GM23338 (cell line): Measurements from ENCODE around the gene RELB. TPM values are rescaled to one million over a fixed set of nuclear protein-coding genes. Genes with fewer than 3 reads are reported as not detected.
A peak's percentile ranks its signal among the peaks of the same experiment; 100 is the strongest.

ENCODE experiments used
- ATAC-seq: fragments of 200-7000 bp; cut with Tn5 transposase; 3 replicates; pipeline ENCODE4 v1.9.1; 2020
- DNase-seq: peaks from one replicate; pipeline ENCODE4 v3.0.0-alpha.2; 2015; ENCODE audit warnings: low spot score
- H2AFZ ChIP-seq: fragments of 200-600 bp; sonication (generic); 2 replicates; pipeline ENCODE4 v1.8.0; 2016; ENCODE audit warnings: antibody characterized with exemption, mild to moderate bottlenecking, moderate library complexity
- H3F3A ChIP-seq: fragments of 200-600 bp; sonication (generic); replicated peaks from 2 replicates; pipeline ENCODE4 v1.8.0; 2017; ENCODE audit warnings: antibody characterized with exemption, mixed run types, low read depth
- H3K27ac ChIP-seq: fragments of 200-600 bp; sonication (generic); 2 replicates; pipeline ENCODE4 v1.6.1; 2016; ENCODE audit warnings: low read depth
- H3K27me3 ChIP-seq: fragments of 200-600 bp; sonication (generic); 2 replicates; pipeline ENCODE4 v1.8.0; 2016; ENCODE audit warnings: mild to moderate bottlenecking, mixed run types, moderate library complexity; ENCODE audit not compliant: insufficient read depth
- H3K36me3 ChIP-seq: fragments of 200-600 bp; sonication (generic); 2 replicates; pipeline ENCODE4 v1.8.0; 2016; ENCODE audit warnings: mild to moderate bottlenecking; ENCODE audit not compliant: insufficient read depth
- H3K4me1 ChIP-seq: fragments of 200-600 bp; sonication (generic); 2 replicates; pipeline ENCODE4 v1.8.0; 2016; ENCODE audit warnings: mild to moderate bottlenecking, moderate library complexity; ENCODE audit not compliant: insufficient read depth
- H3K4me2 ChIP-seq: fragments of 200-600 bp; sonication (generic); 2 replicates; pipeline ENCODE4 v1.7.1; 2017; ENCODE audit warnings: mixed run types
- H3K4me3 ChIP-seq: fragments of 200-600 bp; sonication (generic); 2 replicates; pipeline ENCODE4 v1.6.1; 2016; ENCODE audit warnings: mixed run types
- H3K79me2 ChIP-seq: fragments of 200-600 bp; sonication (generic); replicated peaks from 2 replicates; pipeline ENCODE4 v1.8.0; 2017; ENCODE audit warnings: mild to moderate bottlenecking; ENCODE audit not compliant: insufficient read depth
- H3K9me2 ChIP-seq: fragments of 200-600 bp; sonication (generic); 2 replicates; pipeline ENCODE4 v1.8.0; 2017; ENCODE audit not compliant: insufficient read depth
- H4K20me1 ChIP-seq: fragments of 200-600 bp; sonication (generic); replicated peaks from 2 replicates; pipeline ENCODE4 v1.8.0; 2017; ENCODE audit warnings: mild to moderate bottlenecking; ENCODE audit not compliant: insufficient read depth
- H3K27ac Mint-ChIP-seq: 2 replicates; pipeline ENCODE4 v1.8.0; 2020; ENCODE audit warnings: inconsistent platforms, mild to moderate bottlenecking, moderate library complexity, mixed read lengths
- H3K27me3 Mint-ChIP-seq: 3 replicates; pipeline ENCODE4 v1.8.0; 2022; ENCODE audit warnings: low read depth, mild to moderate bottlenecking, moderate library complexity, mixed read lengths, inconsistent platforms; ENCODE audit not compliant: insufficient read depth, poor library complexity
- H3K36me3 Mint-ChIP-seq: 3 replicates; pipeline ENCODE4 v1.8.0; 2021; ENCODE audit warnings: low read depth, mild to moderate bottlenecking, inconsistent platforms, moderate library complexity, mixed read lengths
- H3K4me1 Mint-ChIP-seq: 3 replicates; pipeline ENCODE4 v1.8.0; 2020; ENCODE audit warnings: mild to moderate bottlenecking, inconsistent platforms, mixed read lengths
- H3K4me3 Mint-ChIP-seq: 3 replicates; pipeline ENCODE4 v1.8.0; 2021; ENCODE audit warnings: moderate library complexity, mild to moderate bottlenecking, inconsistent platforms, mixed read lengths
- H3K9me3 Mint-ChIP-seq: 3 replicates; pipeline ENCODE4 v1.8.0; 2020; ENCODE audit warnings: moderate library complexity, mild to moderate bottlenecking, inconsistent platforms, mixed read lengths
- EZH2 ChIP-seq: fragments of 200-600 bp; sonication (generic); IDR thresholded peaks from one replicate; pipeline ENCODE4 v1.8.0; 2017; ENCODE audit warnings: antibody characterized with exemption, mild to moderate bottlenecking, low read depth; ENCODE audit not compliant: unreplicated experiment
- JUNB ChIP-seq: IDR thresholded peaks from one replicate; pipeline ENCODE4 v1.6.1; 2016; ENCODE audit warnings: antibody characterized with exemption; ENCODE audit not compliant: unreplicated experiment
- POLR2AphosphoS5 ChIP-seq: IDR thresholded peaks from 2 replicates; pipeline ENCODE4 v1.6.1; 2016; ENCODE audit warnings: antibody characterized with exemption, low read depth
- ZNF114 ChIP-seq: fragments of 250-450 bp; sonication (Bioruptor Pico); IDR thresholded peaks from 2 replicates; pipeline ENCODE4 v1.5.0; 2020; ENCODE audit warnings: mild to moderate bottlenecking, moderate library complexity
- polyA plus RNA-seq: library from polyadenylated mRNA; unstranded; fragments of >200 nt; fragmentation: Nextera tagmentation; extraction: Ambion mirVana; gene quantifications from 2 replicates; pipeline ENCODE4 v1.2.1, GENCODE V29; 2016
- total RNA-seq: library from RNA; depleted of rRNA; stranded (reverse); fragments of >200 nt; shearing (Covaris generic); gene quantifications from 2 replicates; pipeline ENCODE4 v1.2.3, GENCODE V29; 2014
- TF ChIP-seq, protein P1 (sequence below): fragments of 250-450 bp; sonication (Bioruptor Pico); IDR thresholded peaks from 2 replicates; pipeline ENCODE4 v1.5.0; 2020; ENCODE audit warnings: mild to moderate bottlenecking, moderate library complexity
- TF ChIP-seq, protein P2 (sequence below): IDR thresholded peaks from one replicate; pipeline ENCODE4 v1.6.1; 2018; ENCODE audit warnings: antibody characterized with exemption; ENCODE audit not compliant: unreplicated experiment

RELB gene
- total and polyA plus RNA-seq, 2 experiments from 2014 or later, result 7.9 to 13.1 TPM

DNA sequence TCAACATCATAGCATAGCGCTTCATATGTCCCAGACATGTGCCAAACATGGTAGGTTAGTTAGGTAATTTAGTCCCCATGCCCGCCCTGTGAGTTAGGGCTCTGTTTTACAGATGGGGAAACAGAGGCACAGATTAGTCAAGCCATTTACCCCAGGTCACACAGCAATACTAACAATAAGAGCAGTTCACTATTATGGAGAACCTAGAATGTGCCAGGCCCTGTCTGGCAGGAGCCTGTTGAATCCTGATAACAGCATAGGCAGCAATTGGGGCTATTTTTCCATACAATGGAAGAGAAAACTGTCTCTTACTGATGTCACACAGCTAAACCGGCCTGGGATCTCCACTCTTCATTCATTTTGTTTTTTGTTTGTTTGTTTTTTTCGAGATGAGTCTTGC, 85.2 kb downstream of the RELB start (continued):
- TF ChIP-seq, protein P1, sequence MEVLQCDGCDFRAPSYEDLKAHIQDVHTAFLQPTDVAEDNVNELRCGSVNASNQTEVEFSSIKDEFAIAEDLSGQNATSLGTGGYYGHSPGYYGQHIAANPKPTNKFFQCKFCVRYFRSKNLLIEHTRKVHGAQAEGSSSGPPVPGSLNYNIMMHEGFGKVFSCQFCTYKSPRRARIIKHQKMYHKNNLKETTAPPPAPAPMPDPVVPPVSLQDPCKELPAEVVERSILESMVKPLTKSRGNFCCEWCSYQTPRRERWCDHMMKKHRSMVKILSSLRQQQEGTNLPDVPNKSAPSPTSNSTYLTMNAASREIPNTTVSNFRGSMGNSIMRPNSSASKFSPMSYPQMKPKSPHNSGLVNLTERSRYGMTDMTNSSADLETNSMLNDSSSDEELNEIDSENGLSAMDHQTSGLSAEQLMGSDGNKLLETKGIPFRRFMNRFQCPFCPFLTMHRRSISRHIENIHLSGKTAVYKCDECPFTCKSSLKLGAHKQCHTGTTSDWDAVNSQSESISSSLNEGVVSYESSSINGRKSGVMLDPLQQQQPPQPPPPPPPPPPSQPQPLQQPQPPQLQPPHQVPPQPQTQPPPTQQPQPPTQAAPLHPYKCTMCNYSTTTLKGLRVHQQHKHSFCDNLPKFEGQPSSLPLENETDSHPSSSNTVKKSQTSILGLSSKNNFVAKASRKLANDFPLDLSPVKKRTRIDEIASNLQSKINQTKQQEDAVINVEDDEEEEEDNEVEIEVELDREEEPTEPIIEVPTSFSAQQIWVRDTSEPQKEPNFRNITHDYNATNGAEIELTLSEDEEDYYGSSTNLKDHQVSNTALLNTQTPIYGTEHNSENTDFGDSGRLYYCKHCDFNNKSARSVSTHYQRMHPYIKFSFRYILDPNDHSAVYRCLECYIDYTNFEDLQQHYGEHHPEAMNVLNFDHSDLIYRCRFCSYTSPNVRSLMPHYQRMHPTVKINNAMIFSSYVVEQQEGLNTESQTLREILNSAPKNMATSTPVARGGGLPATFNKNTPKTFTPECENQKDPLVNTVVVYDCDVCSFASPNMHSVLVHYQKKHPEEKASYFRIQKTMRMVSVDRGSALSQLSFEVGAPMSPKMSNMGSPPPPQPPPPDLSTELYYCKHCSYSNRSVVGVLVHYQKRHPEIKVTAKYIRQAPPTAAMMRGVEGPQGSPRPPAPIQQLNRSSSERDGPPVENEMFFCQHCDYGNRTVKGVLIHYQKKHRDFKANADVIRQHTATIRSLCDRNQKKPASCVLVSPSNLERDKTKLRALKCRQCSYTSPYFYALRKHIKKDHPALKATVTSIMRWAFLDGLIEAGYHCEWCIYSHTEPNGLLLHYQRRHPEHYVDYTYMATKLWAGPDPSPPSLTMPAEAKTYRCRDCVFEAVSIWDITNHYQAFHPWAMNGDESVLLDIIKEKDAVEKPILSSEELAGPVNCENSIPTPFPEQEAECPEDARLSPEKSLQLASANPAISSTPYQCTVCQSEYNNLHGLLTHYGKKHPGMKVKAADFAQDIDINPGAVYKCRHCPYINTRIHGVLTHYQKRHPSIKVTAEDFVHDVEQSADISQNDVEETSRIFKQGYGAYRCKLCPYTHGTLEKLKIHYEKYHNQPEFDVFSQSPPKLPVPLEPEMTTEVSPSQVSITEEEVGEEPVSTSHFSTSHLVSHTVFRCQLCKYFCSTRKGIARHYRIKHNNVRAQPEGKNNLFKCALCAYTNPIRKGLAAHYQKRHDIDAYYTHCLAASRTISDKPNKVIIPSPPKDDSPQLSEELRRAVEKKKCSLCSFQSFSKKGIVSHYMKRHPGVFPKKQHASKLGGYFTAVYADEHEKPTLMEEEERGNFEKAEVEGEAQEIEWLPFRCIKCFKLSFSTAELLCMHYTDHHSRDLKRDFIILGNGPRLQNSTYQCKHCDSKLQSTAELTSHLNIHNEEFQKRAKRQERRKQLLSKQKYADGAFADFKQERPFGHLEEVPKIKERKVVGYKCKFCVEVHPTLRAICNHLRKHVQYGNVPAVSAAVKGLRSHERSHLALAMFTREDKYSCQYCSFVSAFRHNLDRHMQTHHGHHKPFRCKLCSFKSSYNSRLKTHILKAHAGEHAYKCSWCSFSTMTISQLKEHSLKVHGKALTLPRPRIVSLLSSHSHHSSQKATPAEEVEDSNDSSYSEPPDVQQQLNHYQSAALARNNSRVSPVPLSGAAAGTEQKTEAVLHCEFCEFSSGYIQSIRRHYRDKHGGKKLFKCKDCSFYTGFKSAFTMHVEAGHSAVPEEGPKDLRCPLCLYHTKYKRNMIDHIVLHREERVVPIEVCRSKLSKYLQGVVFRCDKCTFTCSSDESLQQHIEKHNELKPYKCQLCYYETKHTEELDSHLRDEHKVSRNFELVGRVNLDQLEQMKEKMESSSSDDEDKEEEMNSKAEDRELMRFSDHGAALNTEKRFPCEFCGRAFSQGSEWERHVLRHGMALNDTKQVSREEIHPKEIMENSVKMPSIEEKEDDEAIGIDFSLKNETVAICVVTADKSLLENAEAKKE (CRISPR knock-in tag), result no peak
- TF ChIP-seq EZH2 (no peak), POLR2AphosphoS5 (no peak)

DNA sequence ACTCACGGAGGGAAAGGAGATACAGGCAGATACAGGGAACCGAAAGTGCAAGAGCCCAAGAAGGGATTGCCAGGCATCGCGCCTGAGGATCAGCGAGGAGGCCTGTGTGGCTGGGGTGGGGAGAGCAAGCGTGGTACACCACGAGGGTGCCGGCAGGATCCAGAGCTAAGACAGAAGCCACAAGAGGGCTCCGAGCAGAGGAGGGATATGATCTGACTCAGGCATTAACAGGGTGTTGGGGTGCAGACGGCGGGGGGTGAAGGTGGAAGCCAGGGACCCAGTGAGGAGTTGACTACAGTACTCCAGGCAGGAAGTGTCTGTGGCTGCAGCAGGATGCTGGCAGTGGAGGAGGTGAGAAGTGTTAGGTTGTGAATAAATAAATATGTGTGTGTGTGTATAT, 86.3 kb downstream of the RELB start:
- Histone ChIP-seq H3K27ac (no peak overlapping the region), H4K20me1 (peaks cover 10% of the 10 kb centered on the region; the same call in 1 of the 2 replicates), H2AFZ (no peak overlapping the region), H3K4me1 (peaks cover 14% of the 10 kb centered on the region), H3K79me2 (peaks cover 50% of the 10 kb centered on the region), H3K36me3 (no peaks in the 10 kb centered on the region), H3K4me3 (no peak overlapping the region), H3F3A (peaks cover 18% of the 10 kb centered on the region), H3K4me2 (no peak overlapping the region), H3K9me2 (no peaks in the 10 kb centered on the region), H3K27me3 (no peaks in the 10 kb centered on the region)
- no peak overlapping the region; the same call in 2 of the 3 replicates for H3K4me3 Mint-ChIP-seq
- H3K36me3 Mint-ChIP-seq, result peaks cover 46% of the 10 kb centered on the region
- DNase-seq (no peak), ATAC-seq (no peak)
- H3K4me1 Mint-ChIP-seq, result peaks cover 17% of the 10 kb centered on the region
- peak overlapping the region; percentile 29; the same call in 1 of the 2 replicates for H3K27ac Mint-ChIP-seq
- peaks cover 19% of the 10 kb centered on the region for H3K27me3 Mint-ChIP-seq
- H3K9me3 Mint-ChIP-seq, result no peaks in the 10 kb centered on the region
- TF ChIP-seq ZNF114 (CRISPR knock-in tag) (no peak), POLR2AphosphoS5 (no peak), JUNB (no peak)
- TF ChIP-seq, protein P1 (CRISPR knock-in tag), result no peak
- TF ChIP-seq, protein P2, sequence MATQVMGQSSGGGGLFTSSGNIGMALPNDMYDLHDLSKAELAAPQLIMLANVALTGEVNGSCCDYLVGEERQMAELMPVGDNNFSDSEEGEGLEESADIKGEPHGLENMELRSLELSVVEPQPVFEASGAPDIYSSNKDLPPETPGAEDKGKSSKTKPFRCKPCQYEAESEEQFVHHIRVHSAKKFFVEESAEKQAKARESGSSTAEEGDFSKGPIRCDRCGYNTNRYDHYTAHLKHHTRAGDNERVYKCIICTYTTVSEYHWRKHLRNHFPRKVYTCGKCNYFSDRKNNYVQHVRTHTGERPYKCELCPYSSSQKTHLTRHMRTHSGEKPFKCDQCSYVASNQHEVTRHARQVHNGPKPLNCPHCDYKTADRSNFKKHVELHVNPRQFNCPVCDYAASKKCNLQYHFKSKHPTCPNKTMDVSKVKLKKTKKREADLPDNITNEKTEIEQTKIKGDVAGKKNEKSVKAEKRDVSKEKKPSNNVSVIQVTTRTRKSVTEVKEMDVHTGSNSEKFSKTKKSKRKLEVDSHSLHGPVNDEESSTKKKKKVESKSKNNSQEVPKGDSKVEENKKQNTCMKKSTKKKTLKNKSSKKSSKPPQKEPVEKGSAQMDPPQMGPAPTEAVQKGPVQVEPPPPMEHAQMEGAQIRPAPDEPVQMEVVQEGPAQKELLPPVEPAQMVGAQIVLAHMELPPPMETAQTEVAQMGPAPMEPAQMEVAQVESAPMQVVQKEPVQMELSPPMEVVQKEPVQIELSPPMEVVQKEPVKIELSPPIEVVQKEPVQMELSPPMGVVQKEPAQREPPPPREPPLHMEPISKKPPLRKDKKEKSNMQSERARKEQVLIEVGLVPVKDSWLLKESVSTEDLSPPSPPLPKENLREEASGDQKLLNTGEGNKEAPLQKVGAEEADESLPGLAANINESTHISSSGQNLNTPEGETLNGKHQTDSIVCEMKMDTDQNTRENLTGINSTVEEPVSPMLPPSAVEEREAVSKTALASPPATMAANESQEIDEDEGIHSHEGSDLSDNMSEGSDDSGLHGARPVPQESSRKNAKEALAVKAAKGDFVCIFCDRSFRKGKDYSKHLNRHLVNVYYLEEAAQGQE, result no peak
